ENCODE data around the gene IFITM5. TPM values are rescaled to one million over a fixed set of nuclear protein-coding genes. Genes with fewer than 3 reads are reported as not detected.
"Not testable (repeated sequence)": the region's sequence is repeated elsewhere in the genome, so short reads cannot be mapped to it uniquely, and the experiment has no call there.

IFITM5 gene
- total RNA-seq, 1 donor from 2014 or later, result not detected

- DNase-seq (ENCODE audit: low read depth in 2 of 2), result no peak
These were observed 12.9 kb upstream of the IFITM5 start for GRCh38 chr11:312092-312816.

GRCh38 chr11:311013-311748 lies 11.9 kb upstream of the IFITM5 start:
- DNase-seq (ENCODE audit: low read depth in 2 of 2), result not testable (repeated sequence)

GRCh38 chr11:309979-310572 lies 10.8 kb upstream of the IFITM5 start:
- peak in 1 of 2 donors; percentile 28 for DNase-seq (ENCODE audit: low read depth in 2 of 2)

GRCh38 chr11:308740-309665 lies 9.7 kb upstream of the IFITM5 start:
- not testable (repeated sequence) for DNase-seq (ENCODE audit: low read depth in 2 of 2)

- peak; percentile 71 to 77 for DNase-seq (ENCODE audit: low read depth in 2 of 2)
These were observed 8.7 kb upstream of the IFITM5 start, which contains the start of gene IFITM2 for GRCh38 chr11:307766-308708. Gene IFITM2, plus strand, starts transcription at chr11:307816. Its CDS starts 377 bp downstream, at chr11:308193.

GRCh38 chr11:306645-307371 lies 7.5 kb upstream of the IFITM5 start:
- no peak for DNase-seq (ENCODE audit: low read depth in 2 of 2)

GRCh38 chr11:305844-306211 lies 6.5 kb upstream of the IFITM5 start:
- DNase-seq (ENCODE audit: low read depth in 2 of 2), result no peak

GRCh38 chr11:304915-305843 lies 5.9 kb upstream of the IFITM5 start:
- DNase-seq (ENCODE audit: low read depth in 2 of 2), result peak; percentile 75 to 80

- no peak for DNase-seq (ENCODE audit: low read depth in 2 of 2)
These were observed 4.8 kb upstream of the IFITM5 start for GRCh38 chr11:304061-304506.

GRCh38 chr11:303363-303762 lies 4.0 kb upstream of the IFITM5 start:
- no peak for DNase-seq (ENCODE audit: low read depth in 2 of 2)

GRCh38 chr11:299951-300735 lies 817 bp upstream of the IFITM5 start:
- DNase-seq (ENCODE audit: low read depth in 2 of 2), result no peak

GRCh38 chr11:298406-299065 lies 790 bp downstream of the IFITM5 start:
- peak in 1 of 2 donors; percentile 81 for DNase-seq (ENCODE audit: low read depth in 2 of 2)

GRCh38 chr11:297586-298405 lies 1.5 kb downstream of the IFITM5 start:
- no peak for DNase-seq (ENCODE audit: low read depth in 2 of 2)

GRCh38 chr11:297051-297585 lies 2.2 kb downstream of the IFITM5 start:
- no peak for DNase-seq (ENCODE audit: low read depth in 2 of 2)

GRCh38 chr11:296171-297050 lies 2.9 kb downstream of the IFITM5 start:
- no peak for DNase-seq (ENCODE audit: low read depth in 2 of 2)

All from lung microvascular endothelial cell (primary cell).